Fibroblast of skin of abdomen (primary cell): ENCODE results near the gene HSPA1A.
"Not testable (repeated sequence)": the region's sequence is repeated elsewhere in the genome, so short reads cannot be mapped to it uniquely, and the experiment has no call there.

ENCODE experiments used
- DNase-seq: peaks from one replicate; pipeline ENCODE4 v3.0.0-alpha.2; 2013

The HSPA1A gene

GRCh38 chr6:31781244-31782125 lies 33.9 kb upstream of the HSPA1A start:
- DNase-seq: no peak

GRCh38 chr6:31782126-31782855 lies 33.1 kb upstream of the HSPA1A start:
- DNase-seq: no peak

- no peak for DNase-seq
These were observed 31.0 kb upstream of the HSPA1A start for GRCh38 chr6:31784098-31784925.

GRCh38 chr6:31785475-31785874 lies 29.9 kb upstream of the HSPA1A start:
- DNase-seq: no peak

GRCh38 chr6:31791324-31792089 lies 23.8 kb upstream of the HSPA1A start:
- DNase-seq: peak; percentile 46

- DNase-seq: no peak
These were observed 23.3 kb upstream of the HSPA1A start for GRCh38 chr6:31792090-31792374.

- no peak for DNase-seq
These were observed 22.6 kb upstream of the HSPA1A start for GRCh38 chr6:31792761-31793171.

GRCh38 chr6:31793927-31794245 lies 21.5 kb upstream of the HSPA1A start:
- not testable (repeated sequence) for DNase-seq

GRCh38 chr6:31794294-31794865 lies 21.0 kb upstream of the HSPA1A start:
- peak; percentile 42 for DNase-seq

- no peak for DNase-seq
These were observed 20.3 kb upstream of the HSPA1A start for GRCh38 chr6:31794866-31795615.

GRCh38 chr6:31795616-31796298 lies 19.6 kb upstream of the HSPA1A start, which contains the start of gene VARS1:
Gene VARS1, minus strand, starts transcription at chr6:31795752. Its CDS starts 535 bp downstream, at chr6:31795217.
- DNase-seq: peak; percentile 89

GRCh38 chr6:31796993-31797385 lies 18.4 kb upstream of the HSPA1A start:
- no peak for DNase-seq

- no peak for DNase-seq
These were observed 17.8 kb upstream of the HSPA1A start for GRCh38 chr6:31797588-31797987.

- DNase-seq: no peak
These were observed 15.6 kb upstream of the HSPA1A start for GRCh38 chr6:31799781-31800180.

- not testable (repeated sequence) for DNase-seq
These were observed 14.1 kb upstream of the HSPA1A start for GRCh38 chr6:31801031-31801927.

- no peak for DNase-seq
These were observed 9.3 kb upstream of the HSPA1A start for GRCh38 chr6:31805939-31806469.

- peak; percentile 96 for DNase-seq
These were observed 8.7 kb upstream of the HSPA1A start, which contains the start of gene LSM2 for GRCh38 chr6:31806470-31807272. Gene LSM2, minus strand, starts transcription at chr6:31806966. Its CDS starts 209 bp downstream, at chr6:31806757.

- not testable (repeated sequence) for DNase-seq
These were observed 6.7 kb upstream of the HSPA1A start for GRCh38 chr6:31808599-31808998.
